Glutamatergic neuron (in vitro differentiated cells): ENCODE results near the gene GLS. TPM values are rescaled to one million over a fixed set of nuclear protein-coding genes. Genes with fewer than 3 reads are reported as not detected.

Source experiments
- DNase-seq: peaks from one replicate; pipeline ENCODE4 v3.0.0; 2022
- H3K27ac Mint-ChIP-seq: one replicate; pipeline ENCODE4 v1.8.0; 2020; ENCODE audit warnings: mild to moderate bottlenecking, mixed read lengths, inconsistent platforms; ENCODE audit not compliant: unreplicated experiment
- H3K27me3 Mint-ChIP-seq: one replicate; pipeline ENCODE4 v1.8.0; 2020; ENCODE audit warnings: mild to moderate bottlenecking, moderate library complexity, mixed read lengths, inconsistent platforms; ENCODE audit not compliant: unreplicated experiment
- H3K36me3 Mint-ChIP-seq: one replicate; pipeline ENCODE4 v1.8.0; 2020; ENCODE audit warnings: mild to moderate bottlenecking, mixed read lengths, inconsistent platforms; ENCODE audit not compliant: unreplicated experiment
- H3K4me1 Mint-ChIP-seq: one replicate; pipeline ENCODE4 v1.8.0; 2020; ENCODE audit warnings: mild to moderate bottlenecking, low read depth, mixed read lengths, inconsistent platforms; ENCODE audit not compliant: unreplicated experiment
- H3K4me3 Mint-ChIP-seq: one replicate; pipeline ENCODE4 v1.8.0; 2020; ENCODE audit warnings: mild to moderate bottlenecking, mixed read lengths, inconsistent platforms; ENCODE audit not compliant: unreplicated experiment
- H3K9me3 Mint-ChIP-seq: one replicate; pipeline ENCODE4 v1.8.0; 2020; ENCODE audit warnings: mild to moderate bottlenecking, moderate library complexity, mixed read lengths, inconsistent platforms; ENCODE audit not compliant: unreplicated experiment
- total RNA-seq: library from RNA; stranded (reverse); fragmentation: NEBNext Ultra II Directional; extraction: Animal tissue kit (Norgen Biotek cat#: 25700); gene quantifications from one replicate; pipeline ENCODE4 v1.2.1, GENCODE V29; 2021; ENCODE audit not compliant: unreplicated experiment
- TF ChIP-seq, protein P1 (sequence below): fragments of 200-600 bp; sonication (generic); IDR thresholded peaks from one replicate; pipeline ENCODE4 v1.5.0; 2021; ENCODE audit not compliant: partially characterized antibody, unreplicated experiment

Gene GLS
- total RNA-seq, 1 donor from 2014 or later = 120 TPM

GRCh38 chr2:190997526-190998113 is 117.0 kb downstream of the GLS start:
- H3K27me3 Mint-ChIP-seq = no peaks in the 10 kb centered on the region
- H3K4me1 Mint-ChIP-seq = no peaks in the 10 kb centered on the region
- no peaks in the 10 kb centered on the region for H3K9me3 Mint-ChIP-seq
- peaks cover 7% of the 10 kb centered on the region for H3K36me3 Mint-ChIP-seq
- no peak for DNase-seq
- TF ChIP-seq, protein P1, sequence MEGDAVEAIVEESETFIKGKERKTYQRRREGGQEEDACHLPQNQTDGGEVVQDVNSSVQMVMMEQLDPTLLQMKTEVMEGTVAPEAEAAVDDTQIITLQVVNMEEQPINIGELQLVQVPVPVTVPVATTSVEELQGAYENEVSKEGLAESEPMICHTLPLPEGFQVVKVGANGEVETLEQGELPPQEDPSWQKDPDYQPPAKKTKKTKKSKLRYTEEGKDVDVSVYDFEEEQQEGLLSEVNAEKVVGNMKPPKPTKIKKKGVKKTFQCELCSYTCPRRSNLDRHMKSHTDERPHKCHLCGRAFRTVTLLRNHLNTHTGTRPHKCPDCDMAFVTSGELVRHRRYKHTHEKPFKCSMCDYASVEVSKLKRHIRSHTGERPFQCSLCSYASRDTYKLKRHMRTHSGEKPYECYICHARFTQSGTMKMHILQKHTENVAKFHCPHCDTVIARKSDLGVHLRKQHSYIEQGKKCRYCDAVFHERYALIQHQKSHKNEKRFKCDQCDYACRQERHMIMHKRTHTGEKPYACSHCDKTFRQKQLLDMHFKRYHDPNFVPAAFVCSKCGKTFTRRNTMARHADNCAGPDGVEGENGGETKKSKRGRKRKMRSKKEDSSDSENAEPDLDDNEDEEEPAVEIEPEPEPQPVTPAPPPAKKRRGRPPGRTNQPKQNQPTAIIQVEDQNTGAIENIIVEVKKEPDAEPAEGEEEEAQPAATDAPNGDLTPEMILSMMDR = no peak
- no peak overlapping the region for H3K4me3 Mint-ChIP-seq
- H3K27ac Mint-ChIP-seq = no peak overlapping the region

GRCh38 chr2:190999058-190999457 is 118.4 kb downstream of the GLS start:
- Mint-ChIP-seq H3K36me3 (peaks cover 8% of the 10 kb centered on the region), H3K27ac (no peak overlapping the region), H3K4me3 (no peak overlapping the region), H3K4me1 (no peaks in the 10 kb centered on the region), H3K9me3 (no peaks in the 10 kb centered on the region), H3K27me3 (no peaks in the 10 kb centered on the region)
- TF ChIP-seq, protein P1 = no peak
- DNase-seq = no peak

DNA sequence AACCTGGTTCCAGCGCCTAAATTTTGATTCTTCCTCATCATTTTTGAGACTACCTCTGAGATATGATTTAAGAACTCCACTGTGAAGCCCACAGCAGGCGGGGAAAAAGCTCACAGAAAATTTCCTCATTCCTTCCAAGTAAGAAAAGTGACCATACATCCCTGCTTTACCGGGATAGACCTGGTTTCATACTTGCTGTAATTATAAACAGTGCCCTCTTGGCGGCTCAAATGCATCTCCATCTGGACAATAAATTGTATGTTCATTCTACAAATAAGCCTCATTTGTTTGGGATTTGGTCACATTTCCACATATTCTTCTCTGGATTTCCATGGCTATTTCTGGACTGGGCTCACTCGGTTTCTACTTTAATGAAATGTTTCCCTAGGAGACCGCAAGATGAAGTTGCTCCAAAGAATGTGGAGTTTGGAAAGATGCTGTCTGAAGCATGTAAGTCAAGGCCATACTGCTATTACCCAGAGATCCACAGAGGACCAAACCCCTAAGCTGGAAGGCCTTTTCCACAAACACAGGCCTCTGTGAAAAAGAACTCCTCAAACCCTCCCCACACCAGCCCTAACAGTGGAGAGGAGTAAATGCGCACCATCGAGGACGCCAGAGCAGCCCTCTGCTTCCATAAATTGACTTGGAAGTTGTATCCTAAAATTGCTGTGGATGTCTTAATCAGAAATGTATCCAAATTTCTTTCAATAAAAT is 119.5 kb downstream of the GLS start:
- no peak for DNase-seq
- TF ChIP-seq, protein P1 = no peak
- H3K36me3 Mint-ChIP-seq = peaks cover 6% of the 10 kb centered on the region
- H3K4me1 Mint-ChIP-seq = no peaks in the 10 kb centered on the region
- no peak overlapping the region for H3K4me3 Mint-ChIP-seq
- no peak overlapping the region for H3K27ac Mint-ChIP-seq
- H3K27me3 Mint-ChIP-seq = no peaks in the 10 kb centered on the region
- H3K9me3 Mint-ChIP-seq = no peaks in the 10 kb centered on the region

DNA sequence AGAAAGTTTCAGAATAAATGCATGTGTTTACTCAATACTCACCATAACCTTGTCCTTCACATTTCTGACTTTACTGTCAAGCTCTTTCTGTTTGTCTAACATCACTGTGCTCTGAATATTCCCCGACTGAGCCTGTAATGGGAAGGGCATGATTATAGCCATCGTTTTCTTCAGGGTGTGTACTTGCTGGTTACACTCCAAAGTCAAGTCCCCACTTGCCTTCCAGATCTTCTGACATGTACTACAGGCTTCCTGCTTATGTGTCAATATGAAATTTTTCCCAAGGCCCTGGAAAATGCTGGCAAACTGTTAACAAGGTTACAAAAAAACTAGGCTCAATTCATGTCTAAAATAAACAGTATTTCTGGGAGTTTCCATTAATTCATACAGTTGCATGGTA is 120.4 kb downstream of the GLS start:
- H3K4me3 Mint-ChIP-seq = no peak overlapping the region
- H3K27me3 Mint-ChIP-seq = no peaks in the 10 kb centered on the region
- H3K9me3 Mint-ChIP-seq = no peaks in the 10 kb centered on the region
- DNase-seq = no peak
- TF ChIP-seq, protein P1 = no peak
- H3K4me1 Mint-ChIP-seq = no peaks in the 10 kb centered on the region
- no peak overlapping the region for H3K27ac Mint-ChIP-seq
- H3K36me3 Mint-ChIP-seq = peaks cover 6% of the 10 kb centered on the region

GRCh38 chr2:191001624-191002023 is 121.0 kb downstream of the GLS start:
- Mint-ChIP-seq H3K4me3 (no peak overlapping the region), H3K36me3 (peaks cover 7% of the 10 kb centered on the region), H3K27me3 (no peaks in the 10 kb centered on the region), H3K27ac (no peak overlapping the region), H3K4me1 (no peaks in the 10 kb centered on the region), H3K9me3 (no peaks in the 10 kb centered on the region)
- TF ChIP-seq, protein P1 = no peak
- DNase-seq = no peak
